DMS153 treated with DMSO at 0.1 percent for 48 hours (cell line): ENCODE results near the gene LONRF2.

Experiments
- DNase-seq: peaks from one replicate; lab custom pipeline; 2025; ENCODE audit not compliant: unreplicated experiment; lab: John Stamatoyannopoulos, UW

The LONRF2 gene

GRCh38 chr2:100237770-100238169, 84.5 kb downstream of the LONRF2 start:
- DNase-seq: no peak

GRCh38 chr2:100237163-100237562, 85.1 kb downstream of the LONRF2 start:
- DNase-seq: no peak

GRCh38 chr2:100236166-100236565, 86.1 kb downstream of the LONRF2 start:
- no peak for DNase-seq

GRCh38 chr2:100235581-100235980, 86.7 kb downstream of the LONRF2 start:
- DNase-seq: no peak

DNA sequence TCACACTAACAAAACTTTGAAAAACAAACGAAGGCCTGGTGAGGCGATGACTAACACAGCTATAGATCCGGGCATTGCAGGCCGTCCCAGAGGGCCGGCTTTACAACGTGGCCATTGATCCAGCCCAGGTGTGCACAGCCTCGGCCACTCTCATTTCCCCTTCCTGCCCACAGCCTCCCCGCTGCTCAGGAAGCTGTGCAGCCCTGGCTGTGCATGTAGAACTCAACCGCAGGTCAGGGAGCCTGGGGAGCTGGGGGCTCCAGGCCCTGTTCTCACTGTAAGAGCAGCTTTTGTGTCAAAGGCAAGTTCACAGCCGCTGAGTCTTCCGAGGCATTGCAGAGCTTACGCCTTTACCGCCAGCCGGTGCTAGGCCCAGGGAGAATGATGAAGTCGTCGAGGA, 87.2 kb downstream of the LONRF2 start:
- no peak for DNase-seq

GRCh38 chr2:100234141-100234540, 88.2 kb downstream of the LONRF2 start:
- no peak for DNase-seq

- DNase-seq: no peak
Observed at GRCh38 chr2:100233061-100233460, 89.2 kb downstream of the LONRF2 start.

DNA sequence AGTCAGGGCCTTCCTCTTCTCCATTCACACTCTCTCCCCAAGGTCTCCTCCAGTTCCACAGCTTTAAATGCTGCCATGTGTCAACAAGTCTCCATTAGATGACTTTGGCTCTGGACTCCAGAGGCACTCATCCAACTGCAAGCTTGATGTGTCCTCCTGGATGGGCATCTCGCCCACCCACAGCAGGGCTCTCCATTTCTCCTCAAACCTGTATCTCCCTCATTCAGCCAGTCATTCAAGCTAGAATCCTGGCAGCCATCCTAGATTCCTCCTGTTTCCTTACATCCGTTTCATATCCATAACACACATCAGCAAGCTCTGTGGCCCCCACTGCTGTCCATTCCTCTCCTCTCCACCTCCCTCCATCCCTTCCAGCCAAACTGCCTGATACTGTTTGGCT, 91.5 kb downstream of the LONRF2 start:
- no peak for DNase-seq

DNA sequence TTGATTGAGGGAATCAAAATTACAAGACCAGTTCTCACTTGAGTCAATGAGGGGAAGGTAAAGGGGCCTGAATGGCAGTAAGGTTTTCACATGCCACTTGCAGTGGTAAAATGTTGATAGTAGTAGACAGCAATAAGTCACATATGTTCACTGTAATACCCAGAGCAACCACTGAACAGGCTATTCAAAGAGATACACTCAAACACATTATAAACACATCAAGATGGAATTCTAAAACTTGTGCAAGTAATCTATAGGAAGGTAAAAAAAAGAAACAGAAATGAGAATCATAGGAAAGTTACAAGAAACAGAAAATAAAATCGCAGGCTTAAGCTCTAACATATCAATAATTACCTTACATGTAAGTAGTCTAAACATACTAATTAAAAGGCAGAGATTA, 93.3 kb downstream of the LONRF2 start:
- DNase-seq: no peak

- DNase-seq: no peak
Observed at GRCh38 chr2:100228415-100228814, 93.9 kb downstream of the LONRF2 start.

GRCh38 chr2:100224988-100225710, 97.2 kb downstream of the LONRF2 start:
- no peak for DNase-seq

GRCh38 chr2:100223502-100223901, 98.8 kb downstream of the LONRF2 start:
- no peak for DNase-seq
